Smooth muscle cell (in vitro differentiated cells): ENCODE data around the gene ANKRD44. TPM values are rescaled to one million over a fixed set of nuclear protein-coding genes. Genes with fewer than 3 reads are reported as not detected.

Experiments used
- DNase-seq: peaks from one replicate; lab custom pipeline; 2025; ENCODE audit not compliant: unreplicated experiment; lab: John Stamatoyannopoulos, UW
- H2AFZ ChIP-seq: fragments of 200-600 bp; sonication (generic); 2 replicates; pipeline ENCODE4 v1.6.0; 2016; ENCODE audit warnings: antibody characterized with exemption, low read depth, mild to moderate bottlenecking
- H3F3A ChIP-seq: fragments of 200-600 bp; sonication (generic); 2 replicates; pipeline ENCODE4 v1.6.0; 2017; ENCODE audit warnings: antibody characterized with exemption, low read depth
- H3K27ac ChIP-seq: fragments of 200-600 bp; sonication (generic); 2 replicates; pipeline ENCODE4 v1.5.1; 2016; ENCODE audit warnings: low read depth, mild to moderate bottlenecking
- H3K27me3 ChIP-seq: fragments of 200-600 bp; sonication (generic); 2 replicates; pipeline ENCODE4 v1.6.1; 2016; ENCODE audit warnings: low read depth, mild to moderate bottlenecking
- H3K36me3 ChIP-seq: fragments of 200-600 bp; sonication (generic); 2 replicates; pipeline ENCODE4 v1.5.1; 2016; ENCODE audit warnings: low read depth
- H3K4me1 ChIP-seq: fragments of 200-600 bp; sonication (generic); 2 replicates; pipeline ENCODE4 v1.5.1; 2016; ENCODE audit warnings: low read depth
- H3K4me2 ChIP-seq: fragments of 200-600 bp; sonication (generic); 2 replicates; pipeline ENCODE4 v1.6.0; 2016; ENCODE audit warnings: mild to moderate bottlenecking
- H3K4me3 ChIP-seq: fragments of 200-600 bp; sonication (generic); 2 replicates; pipeline ENCODE4 v1.5.1; 2016; ENCODE audit warnings: mild to moderate bottlenecking
- H3K79me2 ChIP-seq: fragments of 200-600 bp; sonication (generic); 2 replicates; pipeline ENCODE4 v1.6.0; 2016; ENCODE audit warnings: low read depth, mild to moderate bottlenecking
- H3K9ac ChIP-seq: fragments of 200-600 bp; sonication (generic); 2 replicates; pipeline ENCODE4 v1.6.0; 2016; ENCODE audit warnings: low read depth
- H3K9me3 ChIP-seq: fragments of 200-600 bp; sonication (generic); replicated peaks from 2 replicates; pipeline ENCODE4 v1.5.1; 2016; ENCODE audit warnings: low read depth
- H4K20me1 ChIP-seq: fragments of 200-600 bp; sonication (generic); 2 replicates; pipeline ENCODE4 v1.6.0; 2016; ENCODE audit warnings: low read depth
- CTCF ChIP-seq: fragments of 200-600 bp; sonication (generic); IDR thresholded peaks from 2 replicates; pipeline ENCODE4 v1.5.1; 2017; ENCODE audit warnings: borderline replicate concordance, mild to moderate bottlenecking, antibody characterized with exemption; ENCODE audit not compliant: insufficient read depth, poor library complexity, severe bottlenecking
- WGBS: methylation state at CpG from one replicate; pipeline ENCODE4 v1.1.7; 2016; ENCODE audit warnings: low lambda C conversion rate; 5-methylcytosine and 5-hydroxymethylcytosine counted together
- polyA plus RNA-seq: library from polyadenylated mRNA; unstranded; fragments of >200 nt; fragmentation: Nextera tagmentation; extraction: Ambion mirVana; gene quantifications from 2 replicates; pipeline ENCODE4 v1.2.1, GENCODE V29; 2016
- total RNA-seq: library from RNA; depleted of rRNA; stranded (reverse); fragments of >200 nt; gene quantifications from 2 replicates; pipeline ENCODE4 v1.2.3, GENCODE V29; 2014

ANKRD44 gene
- total and polyA plus RNA-seq, 2 experiments from 2014 or later, result 3.6 to 5.5 TPM

DNA sequence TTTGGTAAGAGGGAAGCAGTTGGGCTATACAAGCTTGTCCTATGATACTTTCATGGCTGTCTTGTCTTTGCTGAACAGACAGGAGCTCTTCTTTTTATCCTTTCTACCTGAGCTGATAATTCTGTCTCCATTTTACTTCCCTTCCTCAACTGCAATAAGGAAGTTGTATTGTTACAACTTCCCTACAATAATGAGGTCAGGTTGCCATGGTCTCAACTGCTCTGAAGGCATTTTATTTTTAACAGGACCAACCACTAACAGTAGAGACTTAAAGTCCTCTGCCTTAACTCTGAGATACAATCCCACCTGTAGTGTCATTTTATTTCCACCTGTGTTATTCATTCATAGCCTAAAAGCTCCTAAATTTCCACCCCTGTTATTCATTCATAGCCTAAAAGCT is 265.5 kb downstream of the ANKRD44 start:
- DNase-seq, result no peak
- Histone ChIP-seq H3F3A (no peaks in the 10 kb centered on the region), H4K20me1 (no peaks in the 10 kb centered on the region), H3K4me1 (no peaks in the 10 kb centered on the region), H3K4me3 (no peak overlapping the region), H3K36me3 (no peaks in the 10 kb centered on the region), H2AFZ (no peak overlapping the region), H3K4me2 (no peak overlapping the region), H3K27ac (no peak overlapping the region), H3K27me3 (no peaks in the 10 kb centered on the region), H3K79me2 (no peaks in the 10 kb centered on the region), H3K9ac (no peak overlapping the region), H3K9me3 (no peaks in the 10 kb centered on the region)
- no peak for TF ChIP-seq CTCF

DNA sequence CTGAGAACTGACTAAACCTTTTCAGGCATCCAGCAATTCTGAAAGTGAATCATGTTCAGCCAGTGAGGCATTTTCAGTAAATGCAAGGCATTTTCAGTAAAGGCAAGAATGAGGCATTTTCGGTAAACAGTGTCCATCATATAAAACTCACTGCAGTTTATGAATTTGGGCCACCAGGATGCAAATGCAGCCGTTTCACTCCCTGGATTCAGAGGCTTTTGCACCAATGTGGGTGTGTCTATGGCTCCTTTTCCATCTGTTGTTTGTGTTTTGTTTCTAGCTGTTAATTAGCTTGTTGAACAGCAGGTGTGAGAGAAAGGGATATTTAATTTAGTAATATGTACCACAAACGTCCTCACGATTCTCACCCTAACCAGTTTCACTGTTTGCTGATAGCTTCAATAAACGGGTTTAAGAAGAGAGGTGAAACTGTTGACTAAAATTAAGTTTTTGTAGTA is 267.8 kb downstream of the ANKRD44 start:
- Histone ChIP-seq H4K20me1 (no peaks in the 10 kb centered on the region), H3K9ac (no peak overlapping the region), H3K4me3 (no peak overlapping the region), H2AFZ (no peak overlapping the region), H3K27me3 (no peaks in the 10 kb centered on the region), H3K27ac (no peak overlapping the region), H3K4me2 (no peak overlapping the region), H3K4me1 (no peaks in the 10 kb centered on the region), H3K9me3 (no peaks in the 10 kb centered on the region), H3K36me3 (no peaks in the 10 kb centered on the region), H3K79me2 (no peaks in the 10 kb centered on the region), H3F3A (no peaks in the 10 kb centered on the region)
- no peak for DNase-seq
- no peak for TF ChIP-seq CTCF
- WGBS, result 91% methylated on average over 5 of the region's 5 CpGs

- no peak overlapping the region for H3K27ac ChIP-seq
- H3K4me1 ChIP-seq, result no peaks in the 10 kb centered on the region
- H3K79me2 ChIP-seq, result no peaks in the 10 kb centered on the region
- DNase-seq, result no peak
- H3K9ac ChIP-seq, result no peak overlapping the region
- H3K4me2 ChIP-seq, result no peak overlapping the region
- H3K36me3 ChIP-seq, result no peaks in the 10 kb centered on the region
- H3K4me3 ChIP-seq, result no peak overlapping the region
- no peaks in the 10 kb centered on the region for H3K27me3 ChIP-seq
- TF ChIP-seq CTCF, result no peak
- H2AFZ ChIP-seq, result no peak overlapping the region
- no peaks in the 10 kb centered on the region for H3F3A ChIP-seq
- H4K20me1 ChIP-seq, result no peaks in the 10 kb centered on the region
- no peaks in the 10 kb centered on the region for H3K9me3 ChIP-seq
- WGBS, result 95% methylated on average over 2 of the region's 2 CpGs
These were observed 272.6 kb downstream of the ANKRD44 start for GRCh38 chr2:197037863-197038398.

- no peak for TF ChIP-seq CTCF
- no peaks in the 10 kb centered on the region for H4K20me1 ChIP-seq
- no peaks in the 10 kb centered on the region for H3K36me3 ChIP-seq
- no peaks in the 10 kb centered on the region for H3K9me3 ChIP-seq
- no peak overlapping the region for H3K27ac ChIP-seq
- no peak overlapping the region for H3K9ac ChIP-seq
- WGBS, result 79% methylated on average over 1 of the region's 1 CpG
- no peak for DNase-seq
- no peaks in the 10 kb centered on the region for H3K27me3 ChIP-seq
- no peaks in the 10 kb centered on the region for H3F3A ChIP-seq
- no peak overlapping the region for H3K4me2 ChIP-seq
- H3K79me2 ChIP-seq, result no peaks in the 10 kb centered on the region
- no peak overlapping the region for H3K4me3 ChIP-seq
- no peaks in the 10 kb centered on the region for H3K4me1 ChIP-seq
- no peak overlapping the region for H2AFZ ChIP-seq
These were observed 275.6 kb downstream of the ANKRD44 start for GRCh38 chr2:197035002-197035401.
